GM11168 (cell line): ENCODE data around the gene DNM2.
"Not testable (repeated sequence)": the region's sequence is repeated elsewhere in the genome, so short reads cannot be mapped to it uniquely, and the experiment has no call there.

ENCODE experiments used
- in situ Hi-C: fragments of 300-500 bp; cut with MboI; formaldehyde crosslinking; loops from one replicate; pipeline ENCODE4 v1.12.0; 2022; ENCODE audit warnings: low sequenced_read_pairs; ENCODE audit not compliant: unreplicated experiment

Gene DNM2

DNA sequence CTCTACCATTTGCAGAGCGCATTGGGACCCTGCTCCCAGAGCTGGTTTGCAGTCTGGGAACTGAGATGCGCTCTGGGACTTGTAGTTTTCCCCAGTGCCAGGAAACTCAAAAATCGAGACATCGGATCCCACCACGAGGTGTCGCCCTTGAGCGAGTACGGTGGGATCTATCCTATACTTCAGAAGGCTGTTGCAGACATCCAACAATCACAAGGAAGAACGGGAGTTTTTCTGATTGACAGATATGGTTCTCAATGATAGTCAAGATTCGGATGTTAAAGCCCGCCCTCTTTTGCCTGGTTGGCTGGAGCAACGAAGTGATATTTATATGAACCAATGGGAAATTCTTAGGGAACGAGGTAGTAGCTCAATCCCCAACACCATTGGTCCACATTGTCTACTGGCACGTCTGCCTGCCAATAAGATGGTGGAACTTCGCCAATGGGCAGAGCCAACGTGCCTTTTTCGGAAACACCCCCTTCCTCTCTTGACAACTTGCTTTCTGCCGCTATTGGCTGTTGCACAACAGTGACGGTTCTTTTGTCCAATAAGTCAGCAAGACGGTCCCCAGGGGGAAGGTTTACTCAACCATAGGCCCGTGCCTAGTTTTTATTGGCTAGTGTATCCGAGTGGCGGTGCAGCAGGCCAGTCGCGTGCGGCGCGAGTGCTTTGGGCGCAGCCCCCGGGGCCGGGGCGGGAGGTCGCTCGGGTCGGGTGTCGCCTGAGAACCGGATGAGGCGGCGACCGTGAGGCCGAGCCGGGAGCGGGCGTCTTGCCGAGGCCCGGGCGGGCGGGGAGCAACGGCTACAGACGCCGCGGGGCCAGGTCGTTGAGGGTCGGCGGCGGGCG, at the start of gene DNM2:
DNM2 (plus strand) TSS at position 724 of the 849 bp plus-strand sequence. CDS start 164 bp downstream, outside the sequence.
- in situ Hi-C loops, result no loop called here

DNA sequence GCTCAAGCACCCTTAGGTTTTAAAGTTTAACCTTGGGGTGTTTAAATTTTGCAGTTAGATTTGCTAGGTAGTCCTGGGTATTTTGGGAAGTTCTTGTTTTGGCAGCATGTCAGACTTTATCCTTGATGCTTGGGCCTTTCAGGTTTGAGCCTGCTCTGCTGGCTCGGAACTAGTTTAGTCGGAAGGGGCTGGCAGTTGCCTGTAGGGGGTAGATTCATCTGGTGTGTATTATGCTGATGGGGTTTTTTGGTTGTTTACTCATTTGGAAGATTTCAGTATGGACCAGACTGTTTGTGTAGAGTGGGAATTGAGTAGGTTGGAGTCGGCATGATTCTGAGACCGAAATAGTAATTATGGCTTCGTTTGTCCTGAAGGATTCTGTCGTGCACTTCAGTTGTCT, 48.6 kb upstream of the DNM2 start:
- in situ Hi-C loops, result no loop called here

DNA sequence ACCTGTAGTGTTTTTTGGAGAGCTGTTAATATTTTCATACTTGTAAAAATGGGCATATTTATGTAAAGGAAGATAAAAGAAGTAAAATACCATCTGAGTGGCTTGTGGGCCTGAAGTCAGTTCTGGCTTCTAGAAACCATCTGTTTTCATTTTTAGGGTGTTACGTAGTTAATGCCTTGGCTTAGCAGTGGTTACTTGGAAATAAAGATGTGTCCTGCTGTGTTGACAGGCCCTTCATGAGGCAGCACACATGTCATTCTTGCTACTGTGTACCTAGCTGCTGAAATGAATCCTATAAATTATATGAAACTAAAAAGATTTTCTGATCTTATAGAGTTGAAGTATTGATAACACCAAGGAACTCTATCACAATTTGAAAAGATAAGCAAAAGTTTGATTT, 47.7 kb upstream of the DNM2 start:
- in situ Hi-C loops, result no loop called here

DNA sequence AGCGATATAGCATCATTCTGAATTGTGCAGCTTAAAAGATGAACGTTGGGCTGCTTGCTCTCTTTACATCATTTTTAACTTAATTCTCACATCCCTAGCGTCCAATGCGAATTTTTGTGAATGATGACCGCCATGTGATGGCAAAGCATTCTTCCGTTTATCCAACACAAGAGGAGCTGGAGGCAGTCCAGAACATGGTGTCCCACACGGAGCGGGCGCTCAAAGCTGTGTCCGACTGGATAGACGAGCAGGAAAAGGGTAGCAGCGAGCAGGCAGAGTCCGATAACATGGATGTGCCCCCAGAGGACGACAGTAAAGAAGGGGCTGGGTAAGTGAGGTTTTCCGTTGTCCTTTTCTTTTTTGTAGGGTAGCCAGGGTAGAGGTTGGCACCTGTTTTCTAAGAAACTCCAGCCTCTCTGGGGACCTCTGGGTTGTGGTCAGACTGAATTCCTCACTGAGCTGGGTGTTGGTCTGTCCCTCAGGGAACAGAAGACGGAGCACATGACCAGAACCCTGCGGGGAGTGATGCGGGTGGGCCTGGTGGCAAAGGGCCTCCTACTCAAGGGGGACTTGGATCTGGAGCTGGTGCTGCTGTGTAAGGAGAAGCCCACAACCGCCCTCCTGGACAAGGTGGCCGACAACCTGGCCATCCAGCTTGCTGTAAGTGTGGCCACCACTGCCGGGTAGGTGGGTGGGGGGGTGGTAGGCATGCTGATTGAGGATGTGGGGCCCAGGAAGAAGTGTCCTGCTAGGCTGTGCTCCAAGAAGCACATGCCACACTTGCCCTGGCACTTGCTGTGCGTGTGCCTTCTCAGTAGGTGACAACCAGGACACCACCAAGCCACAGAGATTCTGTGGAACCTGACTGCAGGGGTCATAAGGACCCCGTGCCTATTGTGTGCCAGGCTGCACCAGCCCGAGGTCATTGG, 46.7 kb upstream of the DNM2 start:
- in situ Hi-C loops, result no loop called here

DNA sequence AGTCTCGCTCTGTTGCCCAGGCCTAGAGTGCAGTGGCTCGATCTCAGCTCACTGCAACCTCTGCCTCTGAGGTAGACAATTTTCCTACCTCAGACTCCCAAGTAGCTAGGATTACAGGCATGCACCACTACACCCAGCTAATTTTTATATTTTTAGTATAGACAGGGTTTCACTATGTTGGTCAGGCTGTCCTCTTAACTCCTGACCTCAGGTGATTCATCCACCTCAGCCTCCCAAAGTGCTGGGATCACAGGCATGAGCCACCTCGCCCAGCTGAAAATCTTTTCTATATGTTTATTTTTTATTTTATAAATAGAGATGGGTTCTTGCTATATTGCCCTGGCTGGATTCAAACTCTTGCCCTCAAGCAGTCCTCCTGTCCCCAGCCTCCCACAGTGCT, 46.0 kb upstream of the DNM2 start:
- in situ Hi-C loops, result not testable (repeated sequence)

DNA sequence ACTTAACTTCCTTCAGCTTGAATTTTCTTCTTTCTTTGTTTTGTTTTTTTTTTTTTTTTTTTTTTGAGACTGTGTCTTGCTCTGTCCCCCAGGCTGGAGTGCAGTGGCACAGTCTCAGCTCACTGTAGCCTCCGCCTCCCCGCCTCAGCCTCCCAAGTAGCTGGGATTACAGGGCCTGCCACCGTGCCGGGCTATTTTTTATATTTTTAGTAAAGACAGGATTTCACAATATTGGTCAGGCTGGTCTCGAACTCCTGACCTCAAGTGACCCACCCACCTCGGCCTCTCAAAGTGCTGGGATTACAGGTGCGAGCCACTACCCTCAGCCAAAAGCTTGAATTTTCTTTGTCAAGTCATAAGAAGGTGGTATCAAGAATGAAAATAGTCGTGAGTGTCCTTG, 42.7 kb upstream of the DNM2 start:
- in situ Hi-C loops, result not testable (repeated sequence)

DNA sequence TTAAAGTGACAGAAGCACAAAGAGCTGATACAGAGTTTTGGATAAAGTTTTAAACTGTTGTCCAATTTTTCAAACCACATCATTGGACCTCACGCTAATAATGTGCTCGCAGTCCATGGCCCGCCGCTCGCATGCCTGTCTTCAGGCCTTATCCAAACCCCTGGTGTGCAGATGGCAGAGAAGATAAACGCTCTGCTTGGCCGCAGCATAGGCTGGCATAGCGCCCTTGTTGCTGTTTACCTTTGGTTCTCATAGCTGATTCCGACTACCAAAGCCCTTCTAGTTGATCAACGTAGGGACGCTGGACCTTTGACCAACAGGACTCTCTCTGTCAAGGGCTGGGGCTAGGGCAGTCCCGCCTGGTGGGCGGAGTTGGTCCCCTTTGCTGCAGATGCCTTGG, 40.1 kb upstream of the DNM2 start:
- in situ Hi-C loops, result no loop called here

DNA sequence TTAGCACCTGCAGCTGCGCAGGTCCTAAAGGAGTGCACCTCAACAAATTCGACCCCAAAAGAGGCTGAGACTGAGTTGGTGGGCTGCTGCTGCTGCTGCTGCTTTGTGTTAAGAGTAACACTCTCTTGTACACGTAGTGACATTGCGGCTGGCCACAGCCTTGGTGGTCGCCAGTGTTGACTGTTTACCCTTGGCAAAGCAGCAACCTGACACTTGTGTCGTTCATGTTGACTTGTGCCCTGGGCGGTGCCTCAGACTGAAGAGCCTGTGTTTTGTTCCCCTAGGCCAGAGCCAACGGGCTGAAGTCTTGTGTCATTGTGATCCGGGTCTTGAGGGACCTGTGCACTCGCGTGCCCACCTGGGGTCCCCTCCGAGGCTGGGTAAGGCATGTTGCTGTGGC, 39.1 kb upstream of the DNM2 start:
- in situ Hi-C loops, result no loop called here

DNA sequence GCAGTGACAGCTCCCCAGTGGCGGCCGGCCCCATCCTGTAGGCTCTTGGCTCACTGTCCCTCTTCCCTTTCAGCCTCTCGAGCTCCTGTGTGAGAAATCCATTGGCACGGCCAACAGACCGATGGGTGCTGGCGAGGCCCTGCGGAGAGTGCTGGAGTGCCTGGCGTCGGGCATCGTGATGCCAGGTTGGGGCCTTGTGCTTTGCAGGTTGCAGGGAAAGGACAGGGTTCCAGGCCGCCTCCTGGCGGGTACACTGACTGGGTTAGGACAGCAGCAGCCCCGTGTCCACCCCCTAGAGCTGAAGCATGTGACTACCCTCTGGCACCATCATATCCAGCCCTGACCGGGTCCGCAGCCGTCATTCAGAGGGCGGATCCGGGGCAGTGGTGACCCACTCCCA, 38.1 kb upstream of the DNM2 start:
- in situ Hi-C loops, result no loop called here

DNA sequence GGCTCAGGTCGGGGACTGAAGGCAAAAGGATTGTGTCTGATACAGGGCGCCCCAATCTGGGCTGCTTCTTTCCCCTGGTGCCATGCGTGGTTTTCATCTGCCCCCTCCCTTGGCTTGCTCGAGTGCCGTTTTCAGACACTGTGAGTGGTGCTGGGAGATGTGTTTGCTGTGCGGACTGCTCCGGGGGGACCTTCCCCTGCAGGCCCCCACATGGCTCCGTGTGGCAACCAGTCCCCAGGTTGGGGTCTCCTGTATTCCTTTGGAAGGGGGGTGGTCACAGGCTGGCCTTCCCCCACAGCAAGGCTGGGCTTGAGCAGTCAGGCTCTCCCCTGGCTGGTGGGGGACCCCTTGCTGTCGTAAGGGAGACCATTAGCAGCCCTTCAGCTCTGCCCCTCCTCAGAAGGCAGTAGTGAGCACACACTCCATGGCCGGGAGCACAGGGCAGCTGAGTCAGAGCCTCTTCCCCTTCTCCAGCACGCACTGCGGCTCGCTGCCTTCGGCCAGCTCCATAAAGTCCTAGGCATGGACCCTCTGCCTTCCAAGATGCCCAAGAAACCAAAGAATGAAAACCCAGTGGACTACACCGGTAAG, 37.2 kb upstream of the DNM2 start:
- in situ Hi-C loops, result no loop called here

DNA sequence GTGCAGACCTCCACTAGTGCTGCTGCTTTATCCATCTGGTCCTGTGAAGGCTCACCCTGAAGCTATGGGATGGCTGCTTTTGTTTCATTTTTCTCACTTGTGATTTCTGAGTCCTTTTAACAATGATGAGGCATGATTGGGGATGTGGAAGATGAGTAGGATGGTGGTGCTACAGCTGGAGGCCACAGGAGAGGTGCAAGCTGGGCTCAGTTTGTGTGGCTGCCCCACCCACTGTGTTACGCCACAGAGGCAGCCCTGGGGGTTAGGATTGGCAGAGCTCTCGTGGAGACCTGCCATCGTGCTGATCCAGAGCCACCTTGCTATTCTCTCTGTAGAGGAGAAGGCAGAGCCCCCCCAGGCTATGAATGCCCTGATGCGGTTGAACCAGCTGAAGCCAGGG, 36.2 kb upstream of the DNM2 start:
- in situ Hi-C loops, result no loop called here

DNA sequence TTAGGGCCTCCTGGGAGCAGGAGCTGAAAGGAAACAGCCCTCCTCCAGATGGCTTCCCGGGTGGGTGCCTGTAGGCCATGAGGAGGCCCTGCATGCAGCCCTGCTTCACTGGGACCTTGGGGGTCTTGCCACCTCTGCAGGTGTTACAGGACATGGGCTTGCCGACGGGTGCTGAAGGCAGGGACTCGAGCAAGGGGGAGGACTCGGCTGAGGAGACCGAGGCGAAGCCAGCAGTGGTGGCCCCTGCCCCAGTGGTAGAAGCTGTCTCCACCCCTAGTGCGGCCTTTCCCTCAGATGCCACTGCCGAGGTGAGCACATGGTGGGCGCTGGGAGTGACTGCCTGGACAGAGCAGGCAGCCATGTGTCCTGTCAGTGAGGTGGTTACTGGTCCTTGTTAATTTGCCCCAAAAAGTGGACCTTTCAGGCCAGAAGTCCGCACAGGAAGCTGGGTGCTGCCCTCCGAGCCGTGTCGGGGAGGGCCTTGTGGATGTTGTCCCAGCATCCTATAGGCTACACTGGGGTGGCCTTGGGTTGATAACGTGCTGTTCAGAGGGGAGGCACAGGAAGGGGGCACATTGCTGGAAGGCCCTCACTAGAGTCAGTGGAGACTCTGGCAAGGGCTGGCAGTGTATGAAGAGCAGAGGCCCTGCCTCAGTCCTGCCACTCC, 35.3 kb upstream of the DNM2 start:
- in situ Hi-C loops, result no loop called here

DNA sequence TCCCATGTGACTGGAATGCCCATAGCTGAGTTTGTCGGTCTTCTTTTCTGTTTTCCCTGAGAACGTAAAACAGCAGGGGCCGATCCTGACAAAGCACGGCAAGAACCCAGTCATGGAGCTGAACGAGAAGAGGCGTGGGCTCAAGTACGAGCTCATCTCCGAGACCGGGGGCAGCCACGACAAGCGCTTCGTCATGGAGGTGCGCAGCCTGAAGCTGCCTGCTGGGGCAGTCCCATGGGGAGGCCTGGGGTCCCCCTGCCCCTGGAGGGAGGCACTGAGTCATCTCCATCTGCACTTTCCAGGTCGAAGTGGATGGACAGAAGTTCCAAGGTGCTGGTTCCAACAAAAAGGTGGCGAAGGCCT, 34.8 kb upstream of the DNM2 start:
- in situ Hi-C loops, result no loop called here

DNA sequence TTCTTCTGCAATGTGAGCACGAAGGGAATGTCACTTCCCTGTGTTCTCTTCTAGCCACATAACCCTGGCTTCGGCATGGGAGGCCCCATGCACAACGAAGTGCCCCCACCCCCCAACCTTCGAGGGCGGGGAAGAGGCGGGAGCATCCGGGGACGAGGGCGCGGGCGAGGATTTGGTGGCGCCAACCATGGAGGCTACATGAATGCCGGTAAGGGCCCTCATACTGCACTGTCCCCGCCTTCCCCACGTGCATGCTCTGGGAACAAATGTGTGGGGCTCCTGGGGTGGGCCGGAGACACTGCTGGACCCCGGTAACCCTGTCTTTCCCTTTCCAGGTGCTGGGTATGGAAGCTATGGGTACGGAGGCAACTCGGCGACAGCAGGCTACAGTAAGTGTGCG, 34.3 kb upstream of the DNM2 start:
- in situ Hi-C loops, result no loop called here

DNA sequence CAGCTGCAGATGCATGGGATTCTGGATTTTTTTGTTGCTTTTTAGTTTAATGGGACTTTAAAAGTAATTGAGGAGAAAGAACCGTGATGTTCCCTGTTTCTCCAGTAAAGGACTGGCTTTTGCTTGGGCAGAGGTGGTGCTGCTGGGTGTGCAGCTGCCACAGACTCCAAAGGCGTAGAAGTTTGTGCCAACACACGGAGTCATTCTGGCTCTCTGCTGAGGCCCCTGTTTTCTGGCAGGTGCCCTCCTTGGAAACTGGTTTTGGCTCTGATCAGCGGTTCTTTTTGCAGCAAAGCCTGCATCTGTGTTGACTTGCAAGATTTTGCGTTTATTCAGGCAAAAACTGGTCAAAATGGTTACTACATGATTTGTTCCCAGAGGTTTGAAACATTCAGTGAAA, 32.7 kb upstream of the DNM2 start:
- in situ Hi-C loops, result no loop called here

DNA sequence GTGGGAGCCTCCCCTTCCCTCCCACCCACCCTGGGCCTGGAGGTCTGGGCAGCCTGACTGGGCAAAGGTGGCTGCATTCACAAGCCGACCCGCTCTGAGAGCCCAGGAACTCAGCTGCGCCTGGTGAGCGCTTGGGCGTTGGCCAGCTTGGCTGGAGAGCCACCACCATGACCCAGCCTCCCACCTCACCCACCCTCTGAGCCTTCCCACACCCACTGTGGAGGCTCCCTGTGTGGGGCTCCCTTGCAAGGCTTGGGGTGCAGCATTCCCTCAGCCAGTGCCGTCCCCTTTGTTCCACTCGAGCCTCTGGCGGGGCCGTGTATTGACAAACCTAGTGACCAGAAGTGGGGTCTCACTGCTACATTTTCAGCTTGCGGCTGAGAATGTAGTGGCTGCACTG, 31.7 kb upstream of the DNM2 start:
- in situ Hi-C loops, result no loop called here

DNA sequence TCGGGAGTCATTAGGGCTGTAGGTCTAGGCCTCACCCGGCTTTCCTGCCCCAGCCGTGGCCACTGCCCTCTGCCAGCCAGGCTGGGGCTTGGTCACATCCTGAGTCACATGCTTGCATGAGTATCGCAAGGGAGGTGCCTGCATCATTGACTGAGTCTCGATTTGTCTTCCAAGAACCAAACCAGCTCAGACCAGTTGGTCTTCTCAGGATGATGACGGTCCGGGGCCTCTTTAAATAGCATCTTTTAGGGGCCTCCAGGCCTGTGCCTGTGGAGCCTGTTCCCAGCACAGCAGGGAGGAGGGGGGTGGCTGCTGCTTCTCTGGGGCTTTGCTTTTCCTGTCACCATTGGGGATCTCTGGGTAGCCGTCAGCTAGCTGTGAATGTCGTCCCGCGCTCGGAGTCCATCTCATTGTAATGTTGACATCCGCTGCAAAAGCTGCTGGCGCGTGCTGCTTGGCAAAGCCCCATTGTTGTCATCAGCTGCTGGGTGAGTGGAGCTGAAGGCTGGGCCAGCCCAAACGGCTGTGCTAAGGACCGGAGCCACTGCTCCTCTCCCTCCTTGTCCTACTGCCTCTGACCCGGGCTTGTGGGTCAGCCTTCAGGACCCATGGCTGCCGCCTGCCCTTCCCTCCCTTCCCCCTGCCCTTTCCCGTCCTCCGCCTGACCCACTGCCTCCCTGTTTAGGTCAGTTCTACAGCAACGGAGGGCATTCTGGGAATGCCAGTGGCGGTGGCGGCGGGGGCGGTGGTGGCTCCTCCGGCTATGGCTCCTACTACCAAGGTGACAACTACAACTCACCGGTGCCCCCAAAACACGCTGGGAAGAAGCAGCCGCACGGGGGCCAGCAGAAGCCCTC, 31.0 kb upstream of the DNM2 start:
- in situ Hi-C loops, result no loop called here

DNA sequence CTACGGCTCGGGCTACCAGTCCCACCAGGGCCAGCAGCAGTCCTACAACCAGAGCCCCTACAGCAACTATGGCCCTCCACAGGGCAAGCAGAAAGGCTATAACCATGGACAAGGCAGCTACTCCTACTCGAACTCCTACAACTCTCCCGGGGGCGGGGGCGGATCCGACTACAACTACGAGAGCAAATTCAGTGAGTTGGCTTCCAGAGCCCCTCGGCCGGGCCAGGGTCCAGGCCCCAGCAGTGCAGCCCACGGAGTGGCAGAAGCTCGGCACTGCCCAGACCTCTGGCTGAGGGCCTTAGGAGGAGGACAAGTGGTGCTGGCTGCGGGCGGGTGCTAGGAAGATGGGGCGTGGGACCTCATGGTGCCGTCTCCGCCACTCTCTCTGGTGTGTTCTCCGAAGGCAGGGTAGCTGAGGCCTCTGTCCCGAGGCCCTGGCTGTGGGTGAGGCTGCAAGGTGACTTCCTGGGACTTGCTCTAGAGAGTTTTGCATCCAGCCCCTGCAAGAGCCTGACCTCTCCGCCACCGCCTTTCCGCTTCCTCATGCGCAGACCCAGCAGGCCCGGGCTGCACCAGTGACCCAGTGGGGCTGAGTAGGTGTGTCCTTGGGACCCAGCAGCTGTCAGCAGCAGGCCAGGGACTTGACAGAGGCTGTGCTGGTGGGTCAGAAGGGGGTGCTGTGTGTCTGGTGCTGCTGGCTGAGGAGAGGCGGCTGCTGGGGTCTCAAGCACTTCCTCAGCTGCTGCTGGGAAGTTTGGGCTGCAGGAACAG, 30.2 kb upstream of the DNM2 start:
- in situ Hi-C loops, result no loop called here
